GM23248 (cell line): Measurements from ENCODE around the gene STXBP4. TPM values are rescaled to one million over a fixed set of nuclear protein-coding genes. Genes with fewer than 3 reads are reported as not detected.

Experiments
- DNase-seq: peaks from one replicate; pipeline ENCODE4 v3.0.0-alpha.2; 2015
- H2AFZ ChIP-seq: fragments of 200-600 bp; sonication (generic); 2 replicates; pipeline ENCODE4 v1.6.1; 2016; ENCODE audit warnings: antibody characterized with exemption
- H3F3A ChIP-seq: fragments of 200-600 bp; sonication (generic); 2 replicates; pipeline ENCODE4 v1.6.1; 2016; ENCODE audit warnings: mild to moderate bottlenecking, antibody characterized with exemption, mixed run types; ENCODE audit not compliant: insufficient read depth
- H3K27ac ChIP-seq: fragments of 200-600 bp; sonication (generic); 2 replicates; pipeline ENCODE4 v1.5.1; 2016; ENCODE audit warnings: mild to moderate bottlenecking
- H3K27me3 ChIP-seq: fragments of 200-600 bp; sonication (generic); replicated peaks from 2 replicates; pipeline ENCODE4 v1.6.1; 2016; ENCODE audit warnings: mild to moderate bottlenecking; ENCODE audit not compliant: insufficient read depth
- H3K36me3 ChIP-seq: fragments of 200-600 bp; sonication (generic); 2 replicates; pipeline ENCODE4 v1.6.1; 2016; ENCODE audit warnings: low read depth, mild to moderate bottlenecking
- H3K4me1 ChIP-seq: fragments of 200-600 bp; sonication (generic); 2 replicates; pipeline ENCODE4 v1.6.1; 2016; ENCODE audit warnings: mild to moderate bottlenecking; ENCODE audit not compliant: insufficient read depth
- H3K4me2 ChIP-seq: fragments of 200-600 bp; sonication (generic); one replicate; pipeline ENCODE4 v1.6.1; 2016; ENCODE audit warnings: mild to moderate bottlenecking; ENCODE audit not compliant: unreplicated experiment
- H3K4me3 ChIP-seq: fragments of 200-600 bp; sonication (generic); 2 replicates; pipeline ENCODE4 v1.5.1; 2016; ENCODE audit warnings: mild to moderate bottlenecking
- H3K79me2 ChIP-seq: fragments of 200-600 bp; sonication (generic); 2 replicates; pipeline ENCODE4 v1.6.1; 2016; ENCODE audit warnings: mild to moderate bottlenecking; ENCODE audit not compliant: insufficient read depth
- H3K9ac ChIP-seq: fragments of 200-600 bp; sonication (generic); 2 replicates; pipeline ENCODE4 v1.6.1; 2016; ENCODE audit warnings: mild to moderate bottlenecking
- H3K9me2 ChIP-seq: fragments of 200-600 bp; sonication (generic); 2 replicates; pipeline ENCODE4 v1.6.1; 2016; ENCODE audit warnings: mixed run types, mild to moderate bottlenecking, moderate library complexity; ENCODE audit not compliant: insufficient read depth
- H3K9me3 ChIP-seq: fragments of 200-600 bp; sonication (generic); one replicate; pipeline ENCODE4 v1.6.1; 2017; ENCODE audit warnings: low read depth
- H4K20me1 ChIP-seq: fragments of 200-600 bp; sonication (generic); 2 replicates; pipeline ENCODE4 v1.6.0; 2016; ENCODE audit not compliant: insufficient read depth
- EZH2 ChIP-seq: fragments of 200-600 bp; sonication (generic); IDR thresholded peaks from 2 replicates; pipeline ENCODE4 v1.6.1; 2018; ENCODE audit warnings: antibody characterized with exemption, mild to moderate bottlenecking; ENCODE audit not compliant: insufficient read depth, poor library complexity, severe bottlenecking
- EZH2phosphoT487 ChIP-seq: fragments of 200-600 bp; sonication (generic); IDR thresholded peaks from 2 replicates; pipeline ENCODE4 v1.6.1; 2018; ENCODE audit warnings: antibody characterized with exemption, moderate library complexity, mild to moderate bottlenecking, low read depth; ENCODE audit not compliant: insufficient read depth
- WGBS, 2 experiments: methylation state at CpG; one replicate each; pipeline ENCODE4 v1.1.6; 2015 to 2017; ENCODE audit warnings: low lambda C conversion rate in 2 of 2, low coverage in 1 of 2; ENCODE audit errors: missing lambda C conversion rate in 2 of 2; 5-methylcytosine and 5-hydroxymethylcytosine counted together
- in situ Hi-C: fragments of 300-500 bp; cut with MboI; formaldehyde crosslinking; loops from 2 replicates; pipeline ENCODE4 v1.15.0; 2020
- polyA plus RNA-seq: library from polyadenylated mRNA; unstranded; fragments of >200 nt; fragmentation: Nextera tagmentation; extraction: Ambion mirVana; gene quantifications from 2 replicates; pipeline ENCODE4 v1.2.1, GENCODE V29; 2016
- total RNA-seq: library from RNA; depleted of rRNA; stranded (reverse); fragments of >200 nt; shearing (Covaris generic); gene quantifications from 2 replicates; pipeline ENCODE4 v1.2.3, GENCODE V29; 2014

Gene STXBP4
- total and polyA plus RNA-seq, 2 experiments from 2014 or later = 5.9 to 8.7 TPM

DNA sequence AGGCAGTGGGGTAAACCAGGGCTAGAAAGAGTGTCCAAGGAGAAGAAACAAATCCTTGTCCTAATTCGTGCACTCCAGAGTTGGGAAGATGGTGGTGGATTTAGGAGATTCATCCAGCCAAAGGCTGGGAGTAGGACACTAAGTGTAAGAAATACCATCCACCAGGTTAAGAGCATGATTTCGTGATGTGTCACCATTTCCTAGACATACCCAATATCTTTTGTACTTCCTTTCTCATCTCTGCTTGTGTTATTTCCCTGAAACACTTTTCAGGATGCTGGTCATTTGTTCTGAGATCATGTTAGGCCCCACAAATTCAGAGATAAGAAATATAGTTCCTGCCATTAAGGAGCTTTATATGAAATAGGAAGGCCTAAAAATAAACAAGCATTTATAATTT lies 189.9 kb downstream of the STXBP4 start:
- TF ChIP-seq EZH2 (no peak), EZH2phosphoT487 (no peak)
- no peak overlapping the region for H2AFZ ChIP-seq
- no peak overlapping the region for H3K4me3 ChIP-seq
- no peaks in the 10 kb centered on the region for H3K9me2 ChIP-seq
- no peak overlapping the region for H3K4me2 ChIP-seq
- in situ Hi-C loops = no loop called here
- H3K9me3 ChIP-seq = no peaks in the 10 kb centered on the region
- no peaks in the 10 kb centered on the region for H3K36me3 ChIP-seq
- H3K79me2 ChIP-seq = no peaks in the 10 kb centered on the region
- H3K9ac ChIP-seq = no peak overlapping the region
- peaks cover 32% of the 10 kb centered on the region for H3K4me1 ChIP-seq
- H4K20me1 ChIP-seq = no peaks in the 10 kb centered on the region
- DNase-seq = peak; percentile 9
- no peaks in the 10 kb centered on the region for H3K27me3 ChIP-seq
- H3F3A ChIP-seq = peaks cover 16% of the 10 kb centered on the region
- H3K27ac ChIP-seq = no peak overlapping the region
- 64 to 73% methylated on average over 2 of the region's 2 CpGs for WGBS, 2 experiments

DNA sequence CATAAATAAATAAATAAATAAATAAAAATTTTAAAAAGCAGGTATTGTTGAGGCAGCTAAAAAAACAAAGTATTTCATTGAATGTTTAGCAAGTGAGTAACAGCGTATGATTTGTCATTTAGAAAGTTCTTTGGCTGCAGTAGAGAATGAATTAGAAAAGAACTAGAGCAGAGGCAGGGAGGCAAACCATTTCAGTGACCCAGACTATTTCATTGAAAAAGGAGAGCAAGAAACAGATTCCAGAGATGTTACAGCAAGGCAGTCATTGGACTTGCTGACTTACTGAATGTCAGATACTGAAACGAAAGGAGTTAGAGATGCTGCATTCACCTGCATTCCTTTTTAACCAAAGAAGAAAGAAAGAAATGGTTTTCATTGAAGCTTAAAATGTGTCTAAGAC lies 190.7 kb downstream of the STXBP4 start:
- H3K4me2 ChIP-seq = no peak overlapping the region
- 83 to 92% methylated on average over 2 of the region's 2 CpGs for WGBS, 2 experiments

DNA sequence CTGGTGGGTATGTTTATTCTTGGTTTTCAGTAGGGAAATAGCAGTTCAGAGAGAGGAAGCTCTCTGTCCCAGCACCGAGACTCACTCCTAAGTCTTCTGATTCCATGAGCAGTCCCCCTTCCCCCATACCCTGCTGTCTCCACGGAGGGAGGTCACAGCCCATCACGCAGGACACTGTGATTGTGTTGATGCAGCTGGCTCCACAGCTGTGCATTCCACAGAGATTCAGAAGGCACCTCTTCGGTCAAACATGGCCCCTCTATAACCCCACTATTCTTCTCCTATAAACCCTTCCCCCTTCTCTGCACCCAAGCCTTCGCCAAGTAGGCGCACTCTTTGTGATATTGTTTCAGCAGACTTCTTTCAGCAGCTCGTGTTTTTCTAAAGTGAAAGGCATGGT lies 191.9 kb downstream of the STXBP4 start:
- in situ Hi-C loops = no loop called here
- no peak for DNase-seq
- H3K4me3 ChIP-seq = no peak overlapping the region
- no peak for TF ChIP-seq EZH2phosphoT487
- TF ChIP-seq EZH2 = no peak
- no peaks in the 10 kb centered on the region for H3K79me2 ChIP-seq
- WGBS, 2 experiments = 95 to 98% methylated on average over 7 of the region's 7 CpGs
- H3K4me1 ChIP-seq = peaks cover 32% of the 10 kb centered on the region
- H3K4me2 ChIP-seq = no peak overlapping the region
- no peaks in the 10 kb centered on the region for H3K9me2 ChIP-seq
- H4K20me1 ChIP-seq = no peaks in the 10 kb centered on the region
- H3K9me3 ChIP-seq = no peaks in the 10 kb centered on the region
- no peak overlapping the region for H3K9ac ChIP-seq
- no peaks in the 10 kb centered on the region for H3K36me3 ChIP-seq
- peaks cover 16% of the 10 kb centered on the region for H3F3A ChIP-seq
- no peaks in the 10 kb centered on the region for H3K27me3 ChIP-seq
- H2AFZ ChIP-seq = no peak overlapping the region
- H3K27ac ChIP-seq = no peak overlapping the region

More for the DNA sequence above, 190.7 kb downstream of the STXBP4 start:
- H3K9ac ChIP-seq = no peak overlapping the region
- no peaks in the 10 kb centered on the region for H4K20me1 ChIP-seq
- no peaks in the 10 kb centered on the region for H3K36me3 ChIP-seq
- peaks cover 32% of the 10 kb centered on the region for H3K4me1 ChIP-seq
- TF ChIP-seq EZH2phosphoT487 (no peak), EZH2 (no peak)
- H3K27ac ChIP-seq = no peak overlapping the region
- no peaks in the 10 kb centered on the region for H3K27me3 ChIP-seq
- H3K4me3 ChIP-seq = no peak overlapping the region
- H3K9me2 ChIP-seq = no peaks in the 10 kb centered on the region
- in situ Hi-C loops = no loop called here
- H3K9me3 ChIP-seq = no peaks in the 10 kb centered on the region
- no peaks in the 10 kb centered on the region for H3K79me2 ChIP-seq
- H3F3A ChIP-seq = peaks cover 16% of the 10 kb centered on the region
- peak; percentile 27 for DNase-seq
- no peak overlapping the region for H2AFZ ChIP-seq

DNA sequence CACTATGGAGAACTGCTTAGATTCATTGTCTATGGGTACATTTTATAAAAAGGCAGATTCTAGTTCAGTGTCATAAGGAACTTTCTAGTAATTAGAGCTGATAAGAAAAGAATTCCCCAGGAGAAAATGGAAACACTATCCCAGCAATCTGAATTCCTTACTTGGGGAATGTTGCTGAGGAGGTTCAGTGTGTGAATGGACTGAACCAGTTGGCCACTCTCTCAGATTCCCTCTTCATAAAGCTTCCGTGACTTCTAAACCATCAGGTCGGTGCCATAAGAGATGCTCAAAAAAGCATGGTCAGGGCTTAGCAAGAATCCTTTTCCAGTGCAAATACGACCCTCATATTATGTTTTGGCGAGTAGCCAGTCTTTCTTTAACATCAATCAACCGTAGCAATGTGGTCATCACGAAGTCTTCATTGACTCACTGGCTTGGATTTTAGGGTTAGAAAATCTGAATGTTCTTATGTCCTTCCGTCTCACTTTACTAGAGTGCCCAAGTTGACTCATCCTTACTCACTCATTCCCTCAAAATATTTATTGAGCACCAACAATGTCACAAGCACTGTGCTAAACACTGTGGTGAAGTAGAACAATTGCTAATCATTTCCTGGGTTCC lies 193.5 kb downstream of the STXBP4 start:
- Histone ChIP-seq H3K4me3 (no peak overlapping the region), H3K9me2 (no peaks in the 10 kb centered on the region), H3K9ac (no peak overlapping the region), H3K36me3 (no peaks in the 10 kb centered on the region), H2AFZ (no peak overlapping the region), H3F3A (peaks cover 16% of the 10 kb centered on the region), H3K4me2 (no peak overlapping the region), H3K9me3 (no peaks in the 10 kb centered on the region), H3K27ac (no peak overlapping the region), H3K79me2 (no peaks in the 10 kb centered on the region), H3K4me1 (peaks cover 30% of the 10 kb centered on the region), H4K20me1 (no peaks in the 10 kb centered on the region), H3K27me3 (no peaks in the 10 kb centered on the region)
- in situ Hi-C loops = no loop called here
- WGBS, 2 experiments = 24 to 26% methylated on average over 7 of the region's 7 CpGs
- no peak for TF ChIP-seq EZH2
- TF ChIP-seq EZH2phosphoT487 = no peak
- peak; percentile 89 for DNase-seq

DNA sequence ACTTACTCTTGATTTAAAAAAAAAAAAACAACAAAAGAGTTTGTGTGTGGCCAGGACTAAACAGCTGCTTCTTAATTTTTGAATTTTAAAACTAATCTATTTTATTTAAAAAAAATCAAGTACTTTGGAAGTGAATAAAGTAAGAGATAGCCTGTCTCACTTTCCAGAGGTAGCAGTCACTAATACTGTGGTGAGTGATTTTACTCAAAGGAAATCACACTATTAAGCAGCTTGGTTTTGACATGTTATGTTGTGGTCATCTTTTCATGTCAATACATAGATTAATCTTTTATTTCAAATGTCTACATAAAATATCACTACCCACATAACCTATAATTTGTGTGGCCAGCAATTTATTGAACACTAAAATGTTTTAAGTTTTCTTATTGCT lies 194.0 kb downstream of the STXBP4 start:
- Histone ChIP-seq H3F3A (peaks cover 16% of the 10 kb centered on the region), H3K4me1 (peaks cover 27% of the 10 kb centered on the region), H2AFZ (no peak overlapping the region), H3K9me3 (no peaks in the 10 kb centered on the region), H3K36me3 (no peaks in the 10 kb centered on the region), H3K27me3 (no peaks in the 10 kb centered on the region), H4K20me1 (no peaks in the 10 kb centered on the region), H3K27ac (no peak overlapping the region), H3K4me2 (no peak overlapping the region), H3K4me3 (no peak overlapping the region), H3K9me2 (no peaks in the 10 kb centered on the region), H3K79me2 (no peaks in the 10 kb centered on the region), H3K9ac (no peak overlapping the region)
- TF ChIP-seq EZH2phosphoT487 = no peak
- DNase-seq = no peak
- in situ Hi-C loops = no loop called here
